ENCODE data around the gene VTN.
A peak's percentile ranks its signal among the peaks of the same experiment; 100 is the strongest.

VTN gene

DNA sequence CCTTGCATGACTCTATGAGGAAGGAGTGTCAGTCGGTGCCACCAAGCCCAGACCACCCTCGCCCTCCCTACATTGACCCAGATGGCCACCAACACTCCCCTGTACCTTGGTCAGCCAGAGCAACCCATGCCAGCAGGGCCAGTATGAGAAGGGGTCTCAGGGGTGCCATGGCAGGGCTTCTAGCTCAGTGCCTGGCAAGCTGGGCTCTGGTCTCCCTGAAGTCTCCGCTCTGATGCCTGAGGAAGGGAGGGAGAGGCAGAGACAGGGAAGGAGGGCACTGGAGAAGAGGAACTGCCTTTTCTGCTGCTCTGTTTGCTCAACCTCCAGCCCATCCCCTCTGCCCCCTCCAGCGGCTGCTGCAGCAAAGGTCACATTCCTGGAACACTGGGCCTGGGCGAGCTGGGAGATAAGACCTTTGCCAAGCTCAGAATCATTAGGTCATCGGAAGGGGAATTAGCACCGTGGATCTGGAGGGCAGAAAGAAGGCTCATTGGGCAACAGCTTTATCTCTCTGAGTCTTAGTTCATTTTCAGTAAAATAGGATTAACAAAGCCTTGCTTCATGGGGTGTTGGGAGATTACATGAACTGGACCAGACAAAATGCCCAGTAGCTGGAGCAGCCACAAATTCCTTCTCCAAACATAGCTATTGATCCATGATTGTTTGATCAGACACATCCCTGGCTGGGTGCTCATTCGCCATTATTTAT is at the start of gene VTN:
Gene VTN, minus strand, starts transcription at position 273 of the 709 bp plus-strand sequence. Its CDS starts 104 bp downstream, at position 169.
- Mint-ChIP-seq H3K4me1 (peaks cover 16% of the 10 kb centered on the region), H3K36me3 (ENCODE audit: low read depth) (no peaks in the 10 kb centered on the region), H3K27me3 (ENCODE audit: low read depth) (peaks cover 14% of the 10 kb centered on the region), H3K4me3 (peak within 1 kb of the TSS; percentile 89 to 92 (median 91)), H3K9me3 (no peaks in the 10 kb centered on the region), H3K27ac (peak within 1 kb of the TSS; percentile 65 to 85 (median 79))
- TF ChIP-seq, protein P1, sequence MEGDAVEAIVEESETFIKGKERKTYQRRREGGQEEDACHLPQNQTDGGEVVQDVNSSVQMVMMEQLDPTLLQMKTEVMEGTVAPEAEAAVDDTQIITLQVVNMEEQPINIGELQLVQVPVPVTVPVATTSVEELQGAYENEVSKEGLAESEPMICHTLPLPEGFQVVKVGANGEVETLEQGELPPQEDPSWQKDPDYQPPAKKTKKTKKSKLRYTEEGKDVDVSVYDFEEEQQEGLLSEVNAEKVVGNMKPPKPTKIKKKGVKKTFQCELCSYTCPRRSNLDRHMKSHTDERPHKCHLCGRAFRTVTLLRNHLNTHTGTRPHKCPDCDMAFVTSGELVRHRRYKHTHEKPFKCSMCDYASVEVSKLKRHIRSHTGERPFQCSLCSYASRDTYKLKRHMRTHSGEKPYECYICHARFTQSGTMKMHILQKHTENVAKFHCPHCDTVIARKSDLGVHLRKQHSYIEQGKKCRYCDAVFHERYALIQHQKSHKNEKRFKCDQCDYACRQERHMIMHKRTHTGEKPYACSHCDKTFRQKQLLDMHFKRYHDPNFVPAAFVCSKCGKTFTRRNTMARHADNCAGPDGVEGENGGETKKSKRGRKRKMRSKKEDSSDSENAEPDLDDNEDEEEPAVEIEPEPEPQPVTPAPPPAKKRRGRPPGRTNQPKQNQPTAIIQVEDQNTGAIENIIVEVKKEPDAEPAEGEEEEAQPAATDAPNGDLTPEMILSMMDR (IDR thresholded peaks at IDR 0.05; ENCODE audit: unreplicated experiment in 3 of 3) = no peak

DNA sequence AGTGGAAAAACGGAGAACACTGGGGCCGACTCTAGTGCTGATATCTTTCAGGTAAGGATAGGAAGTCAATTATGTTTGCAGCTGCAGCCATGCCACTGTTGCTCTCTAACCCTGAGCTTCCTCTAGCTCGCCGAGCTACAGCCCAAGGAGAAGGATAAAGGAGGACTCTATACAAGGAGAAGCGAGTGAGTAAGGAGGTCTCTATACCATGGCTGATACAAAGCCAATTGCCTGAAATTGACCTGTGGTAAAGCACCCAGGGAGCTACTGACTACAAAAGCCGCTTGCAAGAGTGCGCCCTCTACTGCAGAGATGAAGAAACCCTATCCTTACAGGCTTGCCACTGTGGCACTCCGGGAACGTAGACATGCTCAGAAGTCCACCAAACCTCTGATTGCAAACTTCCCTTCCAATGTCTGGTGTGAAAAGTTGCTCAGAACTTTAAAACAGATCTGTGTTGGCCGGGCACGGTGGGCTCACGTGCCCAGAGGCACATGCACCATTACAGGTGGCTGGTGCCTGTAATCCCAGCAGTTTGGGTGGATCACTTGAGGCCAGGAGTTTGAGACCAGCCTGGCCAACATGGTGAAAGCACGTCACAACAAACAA is 46.7 kb upstream of the VTN start:
- Mint-ChIP-seq H3K9me3 (no peaks in the 10 kb centered on the region), H3K27me3 (ENCODE audit: low read depth) (peaks cover 24% of the 10 kb centered on the region), H3K27ac (no peak overlapping the region), H3K36me3 (ENCODE audit: low read depth) (no peaks in the 10 kb centered on the region), H3K4me3 (no peak overlapping the region), H3K4me1 (no peaks in the 10 kb centered on the region)
- TF ChIP-seq, protein P1 (IDR thresholded peaks at IDR 0.05; ENCODE audit: unreplicated experiment in 3 of 3) = peak; percentile 40 to 60 (median 42)

DNA sequence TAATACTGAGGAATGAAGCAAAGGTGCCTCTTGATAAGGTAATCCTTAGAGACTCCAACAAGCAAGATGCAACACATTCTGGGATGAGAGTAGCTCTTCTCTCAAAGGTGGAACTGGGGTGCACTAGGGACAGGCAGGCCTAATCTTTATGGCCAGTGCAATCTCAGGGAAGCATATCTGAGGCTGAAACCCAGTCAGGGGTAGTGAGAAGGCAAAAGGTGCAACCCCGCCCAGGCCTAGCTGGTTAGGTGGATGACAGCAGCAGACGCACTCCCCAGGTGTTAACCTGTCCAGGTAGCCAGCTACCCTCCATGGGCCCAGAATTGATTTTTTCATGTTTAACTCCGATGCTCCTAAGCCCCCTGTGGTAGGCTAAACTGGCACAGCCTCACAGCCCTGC is 45.8 kb upstream of the VTN start:
- Mint-ChIP-seq H3K27ac (no peak overlapping the region), H3K9me3 (no peaks in the 10 kb centered on the region), H3K4me1 (no peaks in the 10 kb centered on the region), H3K27me3 (ENCODE audit: low read depth) (peaks cover 27% of the 10 kb centered on the region), H3K36me3 (ENCODE audit: low read depth) (no peaks in the 10 kb centered on the region), H3K4me3 (no peak overlapping the region)
- TF ChIP-seq, protein P1 (IDR thresholded peaks at IDR 0.05; ENCODE audit: unreplicated experiment in 3 of 3) = no peak

DNA sequence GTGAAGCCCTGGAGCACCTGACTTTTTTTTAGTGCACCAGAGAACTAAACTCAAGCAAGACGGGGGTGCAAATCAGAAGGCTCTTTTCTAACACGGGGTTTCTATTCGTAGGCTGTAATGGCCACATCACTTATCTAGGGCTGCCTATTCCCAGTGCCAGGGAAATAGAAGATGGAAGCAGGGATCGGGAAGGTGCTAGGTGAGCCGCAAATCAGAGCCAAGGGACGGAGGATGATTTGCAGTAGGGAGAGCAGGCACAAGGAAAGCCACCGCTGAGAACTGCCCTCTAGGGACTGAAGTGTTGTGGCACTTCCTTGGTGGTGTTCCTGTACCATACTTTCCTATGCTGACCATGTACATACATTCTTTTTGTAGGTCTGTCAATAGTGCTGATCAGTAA is 43.7 kb upstream of the VTN start:
- Mint-ChIP-seq H3K27ac (no peak overlapping the region), H3K4me1 (no peaks in the 10 kb centered on the region), H3K36me3 (ENCODE audit: low read depth) (no peaks in the 10 kb centered on the region), H3K4me3 (no peak overlapping the region), H3K27me3 (ENCODE audit: low read depth) (peaks cover 35% of the 10 kb centered on the region), H3K9me3 (no peaks in the 10 kb centered on the region)
- TF ChIP-seq, protein P1 (IDR thresholded peaks at IDR 0.05; ENCODE audit: unreplicated experiment in 3 of 3) = no peak

DNA sequence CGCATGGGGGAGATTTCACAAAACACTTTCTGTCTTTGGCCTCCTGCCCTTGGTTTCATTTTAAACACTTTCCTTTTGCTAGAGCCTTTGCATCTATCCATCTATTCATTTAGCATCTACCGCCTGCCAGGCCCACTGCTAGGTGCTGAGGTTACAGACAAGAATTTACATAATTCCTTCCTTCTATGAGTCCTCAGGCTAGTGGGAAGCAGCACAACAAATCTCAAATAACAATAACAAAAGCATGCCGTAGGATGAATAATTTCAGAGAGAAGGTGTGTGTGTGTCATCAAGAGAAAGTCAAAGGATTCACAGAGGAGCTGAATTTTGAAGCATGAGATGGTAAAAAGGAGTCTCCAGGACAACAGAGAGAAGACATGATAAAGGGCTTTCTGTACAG is 42.0 kb upstream of the VTN start:
- Mint-ChIP-seq H3K4me1 (no peaks in the 10 kb centered on the region), H3K9me3 (no peaks in the 10 kb centered on the region), H3K27ac (no peak overlapping the region), H3K27me3 (ENCODE audit: low read depth) (peaks cover 35% of the 10 kb centered on the region), H3K4me3 (no peak overlapping the region), H3K36me3 (ENCODE audit: low read depth) (no peaks in the 10 kb centered on the region)
- TF ChIP-seq, protein P1 (IDR thresholded peaks at IDR 0.05; ENCODE audit: unreplicated experiment in 3 of 3) = no peak

DNA sequence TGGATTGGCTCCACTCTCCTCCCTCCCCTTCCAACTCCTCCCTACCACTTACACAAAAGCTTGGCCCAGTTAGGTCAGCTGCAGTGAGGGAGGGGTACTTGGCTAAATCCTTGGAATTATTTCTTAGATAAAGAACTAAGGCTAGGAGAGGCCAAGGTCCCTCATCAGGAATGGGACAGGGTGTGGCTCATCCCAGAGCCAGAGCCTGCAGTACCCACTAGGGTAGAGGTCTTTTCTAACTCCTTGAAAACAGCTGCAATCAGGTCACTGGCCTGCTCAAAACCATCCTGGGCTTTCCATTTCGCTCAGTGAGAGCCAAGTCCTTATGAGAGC is 37.8 kb upstream of the VTN start:
- TF ChIP-seq, protein P1 (IDR thresholded peaks at IDR 0.05; ENCODE audit: unreplicated experiment in 3 of 3) = no peak
- H3K4me1 Mint-ChIP-seq = peaks cover 5% of the 10 kb centered on the region
- H3K4me3 Mint-ChIP-seq = peak overlapping the region; percentile 46 to 70 (median 50)
- peaks cover 4% of the 10 kb centered on the region for H3K36me3 Mint-ChIP-seq (ENCODE audit: low read depth)
- H3K9me3 Mint-ChIP-seq = no peaks in the 10 kb centered on the region
- H3K27me3 Mint-ChIP-seq (ENCODE audit: low read depth) = peaks cover 16% of the 10 kb centered on the region
- peak overlapping the region in 1 of 3 experiments; percentile 16 for H3K27ac Mint-ChIP-seq
